ENCODE results near the gene CCDC59. TPM values are rescaled to one million over a fixed set of nuclear protein-coding genes. Genes with fewer than 3 reads are reported as not detected.
"Not testable (repeated sequence)": the region's sequence is repeated elsewhere in the genome, so short reads cannot be mapped to it uniquely, and the experiment has no call there.

The CCDC59 gene, protein sequence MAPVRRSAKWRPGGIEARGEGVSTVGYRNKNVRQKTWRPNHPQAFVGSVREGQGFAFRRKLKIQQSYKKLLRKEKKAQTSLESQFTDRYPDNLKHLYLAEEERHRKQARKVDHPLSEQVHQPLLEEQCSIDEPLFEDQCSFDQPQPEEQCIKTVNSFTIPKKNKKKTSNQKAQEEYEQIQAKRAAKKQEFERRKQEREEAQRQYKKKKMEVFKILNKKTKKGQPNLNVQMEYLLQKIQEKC
- total RNA-seq (2014; rRNA removed; shearing (Covaris generic)), result 29.4 and 40.8 TPM in 2 replicates

DNA sequence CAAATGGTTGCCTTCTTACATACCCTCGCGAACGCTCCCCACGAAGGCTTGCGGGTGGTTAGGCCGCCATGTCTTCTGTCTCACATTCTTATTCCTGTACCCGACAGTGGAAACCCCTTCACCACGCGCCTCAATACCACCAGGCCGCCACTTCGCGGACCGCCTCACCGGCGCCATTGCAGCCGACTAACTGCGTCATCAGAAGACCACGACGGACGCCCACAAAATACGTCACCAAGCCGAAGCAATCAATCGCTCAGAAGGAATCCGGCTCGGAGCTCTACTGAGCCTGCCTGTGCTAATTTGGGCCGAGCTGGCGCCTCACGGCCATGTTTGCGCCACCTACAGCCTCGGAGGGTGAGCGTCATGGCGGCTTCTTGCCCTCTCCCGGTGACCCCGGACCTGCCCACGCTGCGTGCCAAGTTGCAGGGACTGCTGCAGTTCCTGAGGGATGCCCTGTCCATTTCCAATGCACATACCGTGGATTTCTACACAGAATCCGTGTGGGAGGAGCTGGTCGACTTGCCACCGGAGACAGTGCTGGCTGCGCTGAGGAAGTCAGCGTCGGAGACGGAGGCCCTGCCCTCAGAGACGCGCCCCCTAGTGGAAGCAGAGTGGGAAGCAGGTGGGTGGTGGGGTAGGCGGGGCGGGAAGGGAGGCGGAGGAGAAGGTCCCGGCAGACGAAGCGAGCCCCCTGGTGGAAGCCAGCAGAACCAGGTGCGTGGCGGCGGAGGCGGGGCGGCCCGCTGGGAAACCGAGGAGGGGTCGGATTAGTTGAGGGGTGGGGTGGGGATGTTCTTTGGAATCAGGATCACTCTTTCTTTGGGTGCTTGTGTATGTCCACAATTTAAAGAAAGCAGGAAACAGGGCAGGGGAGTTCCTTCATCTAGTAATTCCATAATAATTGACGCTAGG is at the start of gene CCDC59, which contains the start of gene METTL25:
CCDC59 (minus strand) TSS at position 188 of the 915 bp plus-strand sequence; CDS start at position 177, 11 bp downstream.
METTL25 (plus strand) TSS at position 330 of the 915 bp plus-strand sequence; CDS start at position 367, 37 bp downstream.
- peak; percentile 97 for DNase-seq (ENCODE audit: low spot score)

GRCh38 chr12:82407481-82407880 is 49.3 kb upstream of the CCDC59 start:
- DNase-seq (ENCODE audit: low spot score), result no peak

GRCh38 chr12:82406651-82407050 is 48.5 kb upstream of the CCDC59 start:
- DNase-seq (ENCODE audit: low spot score), result no peak

DNA sequence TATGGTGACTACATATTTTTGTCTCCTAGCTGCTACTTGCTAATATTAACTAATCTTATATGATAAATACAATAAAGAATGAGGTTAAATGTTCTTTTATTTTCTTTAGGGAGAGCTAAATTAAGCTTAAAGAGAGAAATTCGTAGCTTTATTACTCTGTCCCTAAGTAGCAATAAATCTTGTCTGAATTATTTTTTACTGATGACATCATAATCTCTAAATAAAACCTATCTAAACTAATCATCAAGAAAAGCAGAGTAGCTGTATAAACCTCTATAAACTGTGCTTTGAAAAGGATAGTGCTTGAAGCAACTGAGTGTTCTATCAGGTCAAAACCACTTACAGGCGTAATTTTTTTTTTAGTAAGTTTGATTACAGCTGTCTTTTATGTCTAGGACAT is 42.6 kb upstream of the CCDC59 start:
- DNase-seq (ENCODE audit: low spot score), result no peak

- no peak for DNase-seq (ENCODE audit: low spot score)
Observed at GRCh38 chr12:82398879-82399278, 40.7 kb upstream of the CCDC59 start.

- DNase-seq (ENCODE audit: low spot score), result peak; percentile 62
Observed at GRCh38 chr12:82383930-82384552, 25.9 kb upstream of the CCDC59 start.

DNA sequence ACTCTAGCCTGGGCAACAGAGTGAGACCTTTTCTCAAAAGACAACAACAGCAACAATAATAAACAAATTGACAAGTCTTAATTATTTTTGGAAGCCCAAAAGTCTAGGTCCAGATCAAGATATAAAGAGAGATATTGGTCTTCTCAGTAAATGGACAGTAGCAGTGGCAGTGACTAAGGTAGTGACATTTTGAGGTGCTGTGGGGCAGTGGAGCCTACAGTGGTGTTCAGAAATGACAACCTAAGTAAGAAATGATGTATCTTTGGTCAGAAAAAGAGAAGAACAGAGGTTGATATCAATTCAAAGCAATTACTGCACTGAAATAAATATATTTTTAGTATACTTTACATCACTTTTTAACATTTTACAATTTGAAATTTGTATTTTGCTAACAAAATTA is 20.8 kb upstream of the CCDC59 start:
- DNase-seq (ENCODE audit: low spot score), result no peak

GRCh38 chr12:82375201-82375600 is 17.0 kb upstream of the CCDC59 start:
- no peak for DNase-seq (ENCODE audit: low spot score)

DNA sequence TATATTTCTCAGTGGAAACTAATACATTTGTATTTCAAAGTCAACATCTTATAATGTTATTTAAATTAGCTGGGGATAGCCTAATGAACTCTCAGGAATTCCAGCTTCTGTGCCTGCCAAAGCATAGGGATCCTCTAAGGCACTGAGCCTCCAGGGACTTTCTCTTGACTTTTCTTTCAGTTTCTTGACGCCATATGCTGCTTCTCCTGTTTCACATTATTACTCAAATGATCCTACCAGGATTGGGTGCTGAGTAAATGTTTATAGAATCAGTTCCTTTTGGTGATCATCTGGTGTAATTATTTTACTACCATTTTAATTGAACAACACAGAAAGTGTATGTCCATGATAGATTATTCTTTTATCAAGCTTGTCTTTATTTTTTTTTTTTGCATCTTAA is 8.0 kb upstream of the CCDC59 start:
- no peak for DNase-seq (ENCODE audit: low spot score)

GRCh38 chr12:82363990-82364389 is 5.8 kb upstream of the CCDC59 start:
- DNase-seq (ENCODE audit: low spot score), result no peak

- DNase-seq (ENCODE audit: low spot score), result no peak
Observed at GRCh38 chr12:82361461-82361915, 3.3 kb upstream of the CCDC59 start.

- not testable (repeated sequence) for DNase-seq (ENCODE audit: low spot score)
Observed at GRCh38 chr12:82360834-82361233, 2.6 kb upstream of the CCDC59 start.

- DNase-seq (ENCODE audit: low spot score), result no peak
Observed at GRCh38 chr12:82359115-82359478, 910 bp upstream of the CCDC59 start.

DNA sequence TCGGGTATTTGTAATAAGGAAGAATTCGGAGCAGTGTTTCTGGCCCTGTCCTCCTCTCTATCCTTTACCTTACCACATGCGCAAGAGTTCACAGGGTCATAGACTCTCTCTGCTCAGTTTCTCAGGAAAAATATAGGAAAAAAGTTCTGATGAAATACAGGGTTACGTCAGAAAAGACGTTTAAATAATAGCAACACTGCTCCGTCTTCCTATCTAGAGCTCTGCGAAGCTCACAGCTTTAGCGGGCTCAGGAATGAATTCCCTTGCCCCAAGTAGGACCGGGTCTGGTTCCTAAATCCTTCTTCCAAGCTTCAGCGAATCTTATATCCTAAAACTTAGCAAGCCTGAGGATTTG is 365 bp downstream of the CCDC59 start:
- no peak for DNase-seq (ENCODE audit: low spot score)

DNA sequence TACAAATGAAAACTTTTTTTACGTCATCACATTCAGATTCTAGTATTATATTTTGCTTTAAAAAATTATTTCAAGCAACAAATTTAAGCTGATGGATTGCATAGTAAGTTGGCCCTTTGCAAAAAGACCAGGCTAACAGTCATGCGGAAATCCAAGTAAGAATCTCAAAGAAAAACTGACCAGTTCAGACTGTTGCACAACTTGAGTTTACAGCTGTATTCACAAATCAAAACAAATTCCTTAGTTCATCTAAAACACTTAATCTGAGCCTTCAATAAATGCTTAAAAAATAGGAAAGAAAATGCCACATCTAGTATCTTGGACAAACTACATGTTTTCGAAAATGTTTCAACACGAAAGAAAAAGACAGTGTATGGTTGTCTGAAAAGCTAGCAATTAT is 847 bp downstream of the CCDC59 start:
- DNase-seq (ENCODE audit: low spot score), result no peak

DNA sequence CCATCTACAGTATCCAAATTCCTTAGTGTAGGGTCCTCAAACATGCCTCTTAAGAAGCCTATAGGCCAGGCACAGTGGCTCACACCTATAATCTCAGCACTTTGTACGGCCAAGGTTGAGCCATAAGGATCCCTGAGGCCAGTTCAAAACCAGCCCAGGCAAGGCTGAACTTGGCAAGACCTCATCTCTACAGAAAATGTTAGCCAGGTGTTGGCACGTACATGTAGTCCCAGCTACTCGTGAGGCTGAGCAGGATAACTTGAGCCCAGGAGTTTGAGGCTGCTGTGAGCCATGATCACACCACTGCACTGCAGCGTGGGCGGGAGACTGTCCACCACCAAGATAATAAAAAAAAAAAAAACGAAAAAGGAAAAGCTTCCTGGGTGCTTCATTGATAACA is 6.8 kb downstream of the CCDC59 start:
- no peak for DNase-seq (ENCODE audit: low spot score)

DNA sequence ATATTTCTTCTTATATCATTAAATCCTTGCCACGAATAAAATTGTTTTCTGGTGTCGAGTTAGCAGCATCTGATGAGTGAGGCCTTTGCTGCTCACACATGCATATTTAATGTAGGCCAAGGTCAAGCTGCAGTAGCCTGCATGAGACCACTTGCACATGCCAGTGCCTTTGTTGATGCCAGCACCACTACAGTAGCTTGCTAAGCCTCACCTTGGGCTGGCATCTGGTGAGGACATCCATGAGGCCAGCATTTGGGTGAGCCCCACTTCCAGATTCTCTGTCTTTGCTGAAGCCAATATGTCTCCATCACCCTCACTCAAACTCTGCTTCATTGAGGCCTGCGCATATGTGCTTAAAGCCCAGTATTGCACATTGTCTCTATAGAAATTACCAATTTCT is 8.0 kb downstream of the CCDC59 start:
- DNase-seq (ENCODE audit: low spot score), result no peak

DNA sequence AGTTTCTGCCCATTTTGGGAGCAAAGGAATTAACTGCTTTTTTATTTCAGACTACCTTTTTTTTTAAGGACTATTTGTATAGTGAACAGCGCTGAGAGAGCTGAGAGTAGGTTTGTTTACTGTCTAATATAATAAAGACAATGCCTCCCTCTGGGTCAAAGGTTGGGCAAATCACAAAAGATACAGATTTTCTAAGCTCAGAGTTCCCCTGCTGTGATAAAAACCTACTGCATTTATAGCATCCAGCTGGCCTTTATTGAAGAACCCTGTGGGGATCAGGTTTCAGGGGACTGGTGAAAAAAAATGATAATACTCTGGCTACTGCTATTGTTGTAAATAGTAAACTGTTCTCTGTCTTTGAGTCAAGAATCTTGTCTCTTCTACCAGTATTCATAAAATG is 28.7 kb downstream of the CCDC59 start:
- DNase-seq (ENCODE audit: low spot score), result no peak

DNA sequence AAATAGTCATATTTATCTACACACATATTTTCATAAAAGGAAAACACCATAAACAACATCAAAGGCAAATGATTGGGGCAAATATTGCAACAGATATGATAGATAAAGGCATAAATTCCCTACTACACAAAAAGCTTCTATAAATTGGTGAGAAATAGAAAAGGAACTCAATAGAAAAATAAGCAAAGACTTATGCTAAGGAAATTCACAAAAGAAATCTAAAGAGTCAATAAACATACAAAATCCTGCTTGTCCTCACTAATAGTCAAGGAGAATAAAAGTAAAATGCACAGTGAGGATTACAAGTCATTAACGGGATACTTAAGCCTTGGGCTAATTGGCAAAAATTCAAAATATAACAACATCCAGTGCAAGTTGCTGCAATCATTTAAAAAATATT is 30.3 kb downstream of the CCDC59 start:
- no peak for DNase-seq (ENCODE audit: low spot score)

DNA sequence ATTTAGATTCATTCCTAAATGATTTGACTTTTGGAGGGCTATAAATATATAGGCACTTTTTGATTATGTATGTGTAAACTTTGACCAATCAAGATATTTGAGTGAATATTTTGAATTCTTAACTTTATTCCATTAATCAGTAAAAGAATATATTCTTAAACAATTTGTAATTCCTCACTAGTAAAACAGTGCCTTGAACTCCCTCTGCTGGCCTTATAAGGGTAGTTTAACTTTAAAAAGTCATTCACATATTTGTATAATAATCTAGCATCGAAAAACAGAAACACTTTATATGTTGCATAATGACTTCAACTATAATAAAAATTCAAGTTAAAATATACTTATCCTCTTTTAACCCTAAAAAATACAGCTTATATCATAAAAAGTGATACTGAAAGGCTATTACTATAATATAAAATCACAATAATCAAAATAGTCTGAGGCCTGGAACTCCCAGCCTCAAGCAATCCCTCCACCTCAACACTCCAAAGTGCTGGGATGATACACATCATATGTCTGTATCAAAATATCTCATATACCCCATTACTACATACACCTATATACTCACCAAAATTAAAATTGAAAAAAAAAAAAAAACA is 31.2 kb downstream of the CCDC59 start:
- peak; percentile 53 for DNase-seq (ENCODE audit: low spot score)

DNA sequence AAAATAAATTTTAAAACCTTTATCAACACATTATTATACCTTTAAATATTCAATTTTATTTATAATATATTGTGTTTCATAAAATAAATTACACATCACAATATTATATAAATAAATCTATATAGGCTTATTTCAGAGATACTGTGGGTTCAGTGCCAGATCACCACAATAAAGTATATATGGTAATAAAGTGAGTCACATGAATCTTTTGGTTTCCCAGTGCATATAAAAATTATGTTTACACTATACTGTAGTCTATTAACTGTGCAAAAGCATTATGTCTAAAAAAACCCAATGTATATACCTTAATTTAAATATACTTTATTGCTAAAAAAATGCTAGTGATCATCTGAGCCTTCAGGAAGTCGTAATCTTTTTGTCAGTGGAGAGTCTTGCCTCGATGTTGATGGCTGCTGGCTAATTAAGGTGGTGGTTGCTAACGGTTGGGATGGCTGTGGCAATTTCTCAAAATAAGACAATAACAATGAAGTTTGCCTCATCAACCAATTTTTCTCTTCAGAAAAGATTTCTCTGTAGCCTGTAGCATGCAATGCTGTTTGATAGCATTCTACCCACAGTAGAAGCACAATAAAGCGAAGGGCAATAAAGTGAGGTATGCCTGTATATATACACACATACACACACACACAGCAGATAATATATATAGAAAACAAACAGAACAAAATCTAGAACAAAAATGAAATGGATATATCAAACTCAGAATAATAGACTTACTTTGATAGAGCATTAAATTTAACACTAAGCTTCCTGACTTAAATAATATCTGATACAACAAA is 32.4 kb downstream of the CCDC59 start:
- no peak for DNase-seq (ENCODE audit: low spot score)
